D341Med (cell line): ENCODE measurements around the gene TMEM132E.

Experiments
- DNase-seq: peaks from one replicate; pipeline ENCODE4 v3.0.0; 2012; ENCODE audit warnings: low spot score

TMEM132E gene

DNA sequence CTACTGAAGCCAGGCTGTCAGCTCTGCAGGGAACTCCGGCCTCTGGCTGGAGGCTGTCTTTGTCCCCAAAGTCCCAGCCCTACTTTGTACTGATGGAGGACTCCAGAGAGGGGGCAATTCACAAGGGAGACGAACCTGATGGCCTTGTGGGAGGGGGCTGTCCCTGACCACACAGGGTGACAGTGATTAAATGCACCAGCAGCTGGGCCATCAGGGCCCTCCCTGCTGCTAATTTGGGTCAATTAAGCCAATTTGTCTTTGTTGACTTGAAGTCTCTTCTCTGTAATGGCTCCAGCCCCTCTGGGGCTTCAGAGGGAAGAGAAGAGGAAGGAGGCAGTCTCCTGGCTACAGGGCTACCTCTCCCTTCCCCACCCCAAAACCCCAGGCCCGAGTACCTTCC lies 22.0 kb downstream of the TMEM132E start:
- no peak for DNase-seq

DNA sequence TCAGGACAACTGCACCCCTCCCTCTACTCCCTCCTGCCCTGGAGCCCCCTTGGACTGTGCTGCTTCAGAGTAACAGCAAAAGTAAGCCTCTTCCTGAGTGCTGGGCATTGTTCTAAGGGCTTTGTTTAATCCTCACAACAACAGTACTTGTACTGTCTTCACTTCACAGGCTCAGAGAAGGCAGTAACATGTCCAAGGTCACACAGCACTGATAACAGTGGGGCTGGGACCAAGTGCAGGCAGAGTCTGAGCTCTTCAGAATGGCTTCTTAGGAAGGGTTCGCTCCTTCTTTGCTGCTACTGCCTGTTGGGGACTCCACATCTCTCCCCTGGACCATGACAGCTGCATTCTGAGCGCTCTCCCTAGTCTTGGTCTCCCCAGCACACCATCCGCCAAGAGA lies 24.6 kb downstream of the TMEM132E start:
- no peak for DNase-seq

DNA sequence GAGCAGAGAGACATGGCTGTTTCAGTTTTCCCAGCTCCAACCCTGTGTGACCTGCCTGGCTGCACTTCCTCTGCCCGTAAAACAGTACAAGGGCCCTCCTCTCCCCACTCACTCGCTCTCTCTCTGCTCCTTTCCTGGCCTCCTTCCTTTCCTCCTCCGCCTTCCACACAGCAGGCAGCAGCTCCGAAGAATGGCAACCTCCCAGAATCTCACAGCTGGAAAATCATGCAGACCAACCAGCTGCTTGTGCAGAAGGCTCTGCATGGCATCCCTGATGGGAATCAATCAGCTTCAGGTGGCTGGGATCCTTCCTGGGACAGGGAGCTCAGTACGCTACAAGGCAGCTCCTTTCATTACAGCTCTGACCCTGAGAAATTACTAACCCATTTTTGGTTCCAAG lies 27.4 kb downstream of the TMEM132E start:
- no peak for DNase-seq

DNA sequence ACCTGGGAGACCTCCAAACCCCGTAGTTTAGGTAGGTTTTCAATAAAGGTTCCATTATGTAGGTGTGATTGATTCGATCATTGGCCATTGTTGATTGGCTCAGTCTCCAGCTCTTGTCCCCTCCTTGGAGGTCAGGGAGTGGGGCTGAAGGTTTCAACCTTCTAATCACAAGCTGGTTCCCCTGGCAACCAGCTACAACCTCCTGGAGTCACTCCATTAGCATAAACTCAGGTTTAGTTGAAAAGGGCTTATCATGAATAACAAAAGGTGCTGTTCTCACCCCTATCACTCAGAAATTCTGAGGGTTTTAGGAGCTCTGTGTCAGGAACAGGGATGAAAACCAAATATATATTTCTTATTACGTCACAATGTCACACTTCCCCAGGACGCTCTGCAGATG lies 28.5 kb downstream of the TMEM132E start:
- no peak for DNase-seq

DNA sequence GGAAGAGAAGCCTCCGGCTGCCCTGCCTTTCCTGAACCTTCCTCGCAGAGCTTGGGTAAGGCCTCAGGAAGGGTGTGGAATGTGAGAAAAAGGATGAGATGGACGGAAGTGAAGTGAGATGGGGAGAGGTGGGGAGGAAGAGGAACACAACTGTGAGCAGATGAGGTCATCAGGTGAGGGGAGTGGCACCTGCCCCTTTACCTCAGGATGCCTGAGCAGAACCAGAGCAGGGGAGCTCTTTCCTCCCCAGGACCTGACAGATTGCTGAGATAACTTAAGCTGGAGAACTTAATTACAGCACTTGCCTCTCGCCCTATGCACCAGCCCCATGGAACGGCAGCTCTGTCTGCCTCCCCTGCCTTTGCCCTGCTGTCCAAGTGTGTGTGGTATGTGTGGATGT lies 29.8 kb downstream of the TMEM132E start:
- DNase-seq = no peak

DNA sequence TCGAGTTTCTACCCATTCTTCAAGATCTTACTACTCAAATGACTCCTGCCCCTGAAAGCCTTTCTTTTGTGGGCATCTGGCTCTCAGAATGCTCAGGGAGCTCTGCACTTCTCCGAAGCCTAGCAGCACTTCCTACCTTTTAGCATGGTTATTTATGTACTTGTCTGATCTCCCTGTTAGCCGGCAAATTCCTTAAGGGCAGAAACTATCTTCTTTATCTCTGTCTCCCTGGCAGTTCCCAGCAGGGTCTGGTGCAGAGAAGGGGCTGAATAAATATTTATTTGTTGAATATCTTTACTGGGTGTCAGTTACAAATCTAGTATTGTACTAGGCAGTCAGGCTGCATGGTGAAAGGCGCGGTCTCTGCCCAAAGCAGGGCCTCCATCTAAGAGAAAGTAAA lies 30.7 kb downstream of the TMEM132E start:
- no peak for DNase-seq

DNA sequence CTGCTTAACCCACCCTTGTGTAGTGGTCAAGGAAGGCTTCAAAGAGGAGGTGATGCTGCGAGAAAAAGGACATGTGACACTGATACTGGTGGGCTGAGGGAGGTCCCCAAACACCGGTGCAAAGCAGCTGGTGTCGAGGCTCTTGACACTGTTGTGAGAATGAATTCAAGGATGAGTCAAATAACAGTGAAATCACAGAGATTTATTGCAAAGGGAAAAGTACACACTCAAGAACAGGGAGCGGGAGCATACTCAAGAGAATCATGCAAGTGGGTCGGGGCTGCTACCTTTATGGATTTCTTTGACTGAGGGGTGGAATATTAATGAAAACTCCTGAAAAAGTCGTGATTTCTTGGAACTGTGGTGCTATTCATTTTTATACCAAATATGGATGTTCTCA lies 31.1 kb downstream of the TMEM132E start:
- no peak for DNase-seq

DNA sequence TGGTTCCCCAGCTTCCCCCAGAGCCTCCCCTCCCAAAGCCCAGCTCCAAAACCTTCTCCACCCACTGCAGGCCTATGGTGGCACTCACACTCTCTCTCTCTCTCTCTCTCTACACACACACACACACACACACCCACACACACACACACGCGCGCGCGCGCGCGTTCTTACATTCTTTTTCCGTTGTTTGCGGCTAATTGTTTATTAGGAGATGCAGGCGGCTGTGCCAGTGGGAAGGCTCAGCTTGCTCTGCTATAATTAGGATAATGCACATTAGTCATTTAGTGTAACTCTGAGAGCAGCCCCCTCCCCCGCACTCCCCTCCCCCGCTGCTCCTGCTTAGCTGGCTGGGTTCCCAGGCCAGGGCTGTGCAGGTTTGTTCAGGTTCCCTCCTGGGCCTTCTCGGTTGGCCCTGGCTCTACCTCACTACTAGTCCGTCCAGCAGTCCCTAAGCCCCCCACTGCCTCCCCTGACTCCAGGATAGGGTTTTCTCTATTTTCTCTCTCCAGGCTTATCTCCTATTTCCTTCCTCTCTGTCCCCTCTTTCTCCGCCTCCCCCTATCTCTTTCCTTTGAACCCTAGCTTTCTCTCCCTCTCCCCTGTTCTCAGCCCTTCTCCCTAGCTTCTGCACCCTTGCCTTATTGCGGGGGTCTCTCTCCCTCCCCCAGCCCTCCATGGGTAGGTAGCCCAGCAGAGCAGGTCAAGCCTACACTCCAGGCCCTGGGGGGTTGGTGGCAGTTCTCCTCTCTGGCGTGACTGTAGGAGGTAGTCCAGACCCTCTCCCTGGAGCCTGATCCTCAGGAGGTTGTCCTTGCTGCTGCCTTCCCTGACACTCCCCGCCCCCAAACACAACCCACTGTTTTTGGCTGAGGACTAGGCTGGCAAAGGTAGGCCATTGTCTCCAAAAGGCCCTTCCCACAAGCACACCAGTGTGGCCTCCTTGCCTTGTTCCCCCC lies 34.0 kb downstream of the TMEM132E start:
- DNase-seq = peak; percentile 87

DNA sequence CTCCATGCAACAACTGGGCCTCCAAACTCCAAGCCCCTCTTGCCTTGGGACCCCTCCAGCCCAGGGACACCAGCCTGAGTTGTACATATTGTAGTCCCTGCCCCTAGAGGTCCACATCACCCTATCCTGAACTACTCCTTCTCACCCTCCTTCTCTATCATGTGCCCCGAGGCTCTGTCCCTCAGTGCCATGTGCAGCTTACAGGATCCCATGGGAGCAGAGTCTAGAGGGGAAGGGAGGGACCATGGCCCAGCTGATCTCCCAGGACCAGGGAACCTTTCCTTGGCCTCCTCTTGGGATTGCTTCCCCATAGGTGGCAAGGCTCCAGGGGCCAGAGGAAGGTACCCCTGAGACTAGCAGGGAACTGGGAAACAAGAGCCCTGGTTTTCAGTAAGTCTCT lies 35.3 kb downstream of the TMEM132E start:
- peak; percentile 70 for DNase-seq

DNA sequence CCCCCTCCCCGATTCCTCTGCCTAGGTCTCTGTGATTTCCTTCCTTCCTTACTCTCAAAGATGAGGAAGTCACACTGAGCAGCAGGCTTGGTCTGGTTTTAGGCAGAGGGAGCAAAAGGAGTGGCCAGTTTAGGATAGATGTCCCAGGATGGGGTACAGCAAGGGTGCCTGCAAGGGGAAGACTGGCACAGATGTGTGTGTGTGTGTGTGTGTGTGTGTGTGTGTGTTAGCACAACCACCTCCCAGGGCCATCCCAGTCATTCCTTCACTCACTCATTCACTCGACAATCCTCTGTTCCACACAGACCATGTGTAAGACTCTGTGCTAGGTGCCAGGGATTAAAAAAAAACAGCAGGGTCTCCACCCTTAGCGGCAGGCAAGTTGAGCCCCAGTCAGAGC lies 35.9 kb downstream of the TMEM132E start:
- DNase-seq = no peak

DNA sequence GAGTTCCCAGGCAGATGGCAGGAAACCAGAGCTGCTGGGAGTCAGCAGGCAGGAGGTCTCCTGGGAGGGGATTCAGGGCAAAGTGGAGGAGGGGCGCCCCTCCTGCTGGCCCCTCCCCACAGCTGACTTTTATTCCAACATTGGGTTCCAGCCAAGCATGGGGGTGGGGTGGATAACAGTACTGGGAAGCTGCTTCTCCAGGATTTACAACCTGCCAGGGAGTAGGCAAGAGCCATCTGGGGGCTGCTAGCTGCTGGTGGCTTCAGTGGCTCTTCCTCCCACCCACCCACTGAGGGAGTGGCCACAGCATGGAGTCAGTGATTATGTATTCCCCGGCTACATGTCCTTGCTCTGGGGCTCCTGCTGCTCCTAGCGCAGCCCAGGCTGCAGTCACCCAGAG lies 36.8 kb downstream of the TMEM132E start:
- DNase-seq = peak; percentile 90

DNA sequence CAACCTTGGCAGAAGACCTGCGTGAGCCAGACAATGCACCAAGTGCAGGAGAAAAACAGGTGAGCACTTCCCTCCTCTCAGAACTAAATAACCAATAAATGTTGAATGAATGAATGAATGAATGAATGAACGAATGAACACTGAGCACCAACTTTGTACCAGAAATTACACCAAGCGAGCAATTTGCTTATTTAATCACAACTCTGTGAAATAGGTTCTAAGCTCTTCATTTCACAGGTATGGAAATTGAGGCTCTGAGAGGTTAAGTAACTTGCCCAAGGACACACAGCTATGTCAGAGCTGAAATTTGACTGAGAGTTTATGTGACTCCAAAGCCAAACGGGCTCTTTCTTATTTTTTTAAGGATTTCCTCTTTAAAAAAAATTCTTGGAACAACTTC lies 38.0 kb downstream of the TMEM132E start:
- DNase-seq = no peak

DNA sequence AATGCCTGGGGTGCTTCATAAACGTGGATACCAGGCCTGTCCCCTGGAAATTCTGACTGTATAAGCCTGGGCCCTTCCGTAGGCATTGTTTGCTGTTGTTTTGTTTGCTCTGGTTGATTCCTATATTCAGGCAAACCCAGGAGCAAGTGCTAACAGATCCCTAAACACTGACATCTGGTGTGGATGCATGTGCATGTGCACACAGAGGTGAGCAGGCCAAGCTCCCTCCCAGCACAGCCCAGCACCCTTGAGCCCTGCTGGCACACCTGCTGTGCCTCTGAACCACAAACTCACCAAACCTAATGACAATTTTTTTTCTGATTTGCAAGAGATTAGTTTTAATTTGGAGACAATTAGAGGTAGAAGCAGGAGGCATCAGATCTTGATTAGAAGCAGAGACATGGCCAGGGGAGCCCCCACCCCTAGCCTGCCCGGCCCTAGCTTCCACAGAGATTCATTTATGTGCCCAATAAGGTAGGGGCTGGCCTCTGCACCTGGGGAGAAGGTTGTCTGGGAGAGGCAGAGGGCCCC lies 40.4 kb downstream of the TMEM132E start:
- peak; percentile 63 for DNase-seq

DNA sequence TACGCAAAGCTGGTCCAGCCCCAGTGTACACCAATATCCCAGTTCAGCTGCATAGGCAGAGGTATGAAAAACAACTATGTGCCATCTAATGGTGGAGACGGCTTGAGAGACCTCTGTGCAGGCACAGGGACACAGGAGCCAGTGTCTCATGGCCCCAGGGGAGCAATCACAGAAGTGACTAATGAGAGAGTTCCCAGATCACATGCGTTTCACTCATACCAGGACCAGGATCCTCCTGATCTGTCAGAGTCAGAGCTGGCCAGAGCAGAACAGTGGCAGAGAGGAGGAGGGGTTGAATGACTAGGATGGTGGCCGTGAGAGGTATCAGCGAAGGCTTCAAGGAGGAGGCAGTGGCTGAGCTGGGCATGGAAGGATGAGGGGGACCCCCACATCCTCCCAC lies 41.1 kb downstream of the TMEM132E start:
- DNase-seq = no peak

DNA sequence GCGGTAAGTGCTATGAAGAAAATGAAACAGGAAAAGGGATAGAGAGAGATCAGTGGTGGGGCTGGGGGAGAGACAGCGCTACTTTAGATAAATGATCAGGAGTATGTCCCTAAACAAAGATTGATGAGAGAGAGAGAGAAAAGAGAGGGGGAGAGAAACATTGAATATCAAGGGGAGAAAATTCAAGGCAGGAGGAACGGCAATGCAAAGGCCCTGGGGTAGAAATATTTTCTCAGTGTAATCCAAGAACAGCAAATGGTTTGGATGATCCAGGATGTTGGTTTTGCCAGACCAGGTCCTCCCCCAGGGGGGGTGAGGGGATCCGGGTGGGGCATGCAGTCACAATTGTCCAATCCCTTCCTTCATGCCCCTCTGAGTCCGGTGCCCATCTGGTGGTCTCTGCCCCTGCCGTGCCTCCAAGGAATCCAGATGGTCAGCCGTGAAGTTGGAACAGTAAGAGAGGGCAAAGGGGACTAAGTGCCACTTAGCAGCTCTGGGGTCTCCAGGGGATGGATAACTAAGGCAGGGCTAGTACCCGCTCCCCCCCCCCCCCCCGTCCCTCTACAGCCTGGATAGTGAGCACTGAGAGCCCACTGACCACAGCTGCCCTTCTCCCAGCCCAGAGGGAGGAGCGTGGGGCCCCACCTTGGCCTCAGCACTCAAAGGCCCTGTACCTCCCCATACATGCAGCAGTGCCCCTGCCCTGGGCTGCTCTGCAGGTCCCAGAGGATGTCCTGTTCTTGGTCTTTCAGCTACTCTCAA lies 43.7 kb downstream of the TMEM132E start:
- no peak for DNase-seq

DNA sequence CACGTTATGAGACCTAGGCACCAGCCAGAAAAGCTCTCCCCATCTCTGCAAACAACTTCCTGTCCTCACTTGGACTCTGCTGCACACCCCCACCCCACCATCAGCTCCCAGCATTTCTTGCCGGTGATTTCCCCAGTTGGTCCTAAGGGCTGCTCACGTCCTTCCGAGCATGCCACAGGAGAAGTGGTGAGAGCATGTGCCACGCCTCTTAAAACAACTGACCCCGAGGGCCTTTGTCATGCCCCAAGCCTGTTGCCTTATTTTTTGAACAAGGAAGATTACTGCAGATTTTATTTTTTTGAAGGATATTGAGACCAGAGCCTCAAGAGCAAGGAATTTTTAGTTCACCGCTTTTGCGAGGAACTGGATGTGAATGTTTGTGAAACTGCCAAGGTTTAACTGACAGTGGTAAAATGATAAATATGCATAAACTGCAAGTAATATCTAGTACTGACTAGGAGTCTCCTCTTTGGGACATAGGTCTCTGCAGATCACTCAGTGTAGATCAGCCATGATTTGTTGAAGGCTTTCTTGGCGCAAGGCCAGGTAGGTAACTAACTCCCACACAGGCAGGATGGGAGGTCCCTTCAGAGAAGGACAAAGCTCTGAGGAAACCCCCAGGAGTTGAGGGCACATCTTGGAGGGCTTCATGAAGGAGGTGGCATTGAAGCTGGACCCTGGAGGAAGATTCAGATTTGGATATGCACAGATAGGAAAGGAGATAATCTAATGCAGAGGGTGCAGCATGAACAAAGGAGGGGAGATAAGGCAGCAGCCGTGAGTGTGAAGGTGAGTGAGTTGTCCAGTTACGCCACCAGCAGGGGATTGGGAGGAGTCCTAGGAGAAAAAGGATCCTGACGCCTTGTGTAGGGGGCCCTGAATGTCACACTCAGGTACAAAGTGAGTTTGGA lies 44.7 kb downstream of the TMEM132E start:
- DNase-seq = no peak

DNA sequence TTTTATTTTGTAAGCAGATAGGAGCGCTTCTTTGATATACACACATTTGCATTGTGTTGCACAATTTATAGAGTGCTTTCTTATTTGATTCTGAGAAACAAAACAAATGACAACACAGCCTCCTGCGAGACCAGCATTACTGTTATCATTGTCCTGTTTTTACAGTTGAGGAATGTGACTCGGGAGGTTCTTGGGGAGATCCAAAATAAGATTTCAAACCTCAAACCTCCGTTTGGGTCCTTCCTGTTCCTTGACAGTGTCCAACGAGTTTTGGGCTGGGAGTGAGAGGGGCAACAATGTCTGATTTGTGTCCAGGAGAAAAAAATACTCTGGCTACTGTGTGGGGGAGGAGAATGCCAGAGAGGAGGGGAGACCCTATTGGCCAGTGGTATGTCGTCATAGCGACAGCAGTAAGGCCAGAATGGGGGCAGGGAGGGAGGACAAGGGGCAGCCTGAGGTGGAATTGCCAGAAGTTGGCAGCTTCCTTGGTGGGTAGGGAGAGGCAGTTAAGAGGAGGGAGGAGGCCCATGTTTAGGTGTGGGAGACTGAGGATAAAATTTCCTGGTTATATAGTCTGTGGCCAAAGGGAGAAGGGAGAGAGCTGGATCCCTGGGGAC lies 45.5 kb downstream of the TMEM132E start:
- DNase-seq = no peak

DNA sequence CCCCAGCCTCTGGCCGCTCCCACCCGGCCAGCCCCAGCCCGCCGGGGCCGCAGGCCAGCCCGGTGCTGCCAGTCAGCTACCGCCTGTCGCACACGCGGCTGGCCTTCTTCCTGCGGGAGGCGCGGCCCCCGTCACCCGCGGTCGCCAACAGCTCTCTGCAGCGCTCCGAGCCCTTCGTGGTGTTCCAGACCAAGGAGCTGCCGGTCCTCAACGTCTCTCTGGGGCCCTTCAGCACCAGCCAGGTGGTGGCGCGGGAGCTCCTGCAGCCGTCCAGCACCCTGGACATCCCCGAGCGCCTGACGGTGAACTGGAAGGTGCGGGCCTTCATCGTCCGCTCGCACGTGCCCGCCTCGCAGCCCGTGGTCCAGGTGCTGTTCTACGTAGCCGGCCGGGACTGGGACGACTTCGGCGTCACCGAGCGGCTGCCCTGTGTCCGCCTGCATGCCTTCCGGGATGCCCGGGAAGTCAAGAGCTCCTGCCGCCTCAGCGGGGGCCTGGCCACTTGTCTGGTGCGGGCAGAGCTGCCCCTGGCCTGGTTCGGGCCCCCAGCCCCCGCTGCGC lies 46.8 kb downstream of the TMEM132E start:
- DNase-seq = no peak

DNA sequence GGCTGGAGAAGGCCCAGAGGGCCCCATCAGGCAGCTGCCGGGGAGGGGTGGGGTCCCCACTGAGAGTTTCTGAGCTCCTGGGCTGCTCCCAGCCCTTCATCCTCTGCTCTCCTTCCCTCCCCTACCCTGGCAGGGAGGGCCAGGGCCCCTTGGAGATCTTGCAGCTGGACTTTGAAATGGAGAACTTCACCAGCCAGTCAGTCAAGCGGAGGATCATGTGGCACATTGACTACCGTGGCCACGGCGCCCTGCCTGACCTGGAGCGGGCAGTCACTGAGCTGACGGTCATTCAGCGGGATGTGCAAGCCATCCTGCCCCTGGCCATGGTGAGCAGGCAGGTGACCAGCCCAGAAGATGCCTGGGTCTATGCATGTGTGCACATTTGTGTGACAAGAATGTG lies 49.5 kb downstream of the TMEM132E start:
- DNase-seq = no peak

DNA sequence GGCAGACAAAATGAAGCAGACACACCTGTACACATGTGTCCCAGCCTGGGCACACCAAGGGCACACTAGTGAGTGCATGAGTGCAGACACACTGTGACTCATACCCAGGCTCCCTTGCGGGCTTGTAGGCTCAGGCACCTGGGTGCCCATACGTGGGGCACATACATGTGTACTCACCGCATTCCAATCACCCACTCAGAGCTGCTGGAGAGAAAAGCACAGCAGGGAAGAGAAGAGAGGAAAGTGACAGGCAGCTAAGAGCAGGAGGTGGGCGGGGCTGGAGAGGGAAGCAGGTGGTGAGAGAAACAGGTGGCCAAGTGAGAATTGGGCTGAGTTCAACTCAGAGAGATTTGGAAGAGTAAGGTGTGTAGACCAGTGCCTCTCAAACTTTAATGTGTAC lies 54.0 kb downstream of the TMEM132E start:
- DNase-seq = no peak

DNA sequence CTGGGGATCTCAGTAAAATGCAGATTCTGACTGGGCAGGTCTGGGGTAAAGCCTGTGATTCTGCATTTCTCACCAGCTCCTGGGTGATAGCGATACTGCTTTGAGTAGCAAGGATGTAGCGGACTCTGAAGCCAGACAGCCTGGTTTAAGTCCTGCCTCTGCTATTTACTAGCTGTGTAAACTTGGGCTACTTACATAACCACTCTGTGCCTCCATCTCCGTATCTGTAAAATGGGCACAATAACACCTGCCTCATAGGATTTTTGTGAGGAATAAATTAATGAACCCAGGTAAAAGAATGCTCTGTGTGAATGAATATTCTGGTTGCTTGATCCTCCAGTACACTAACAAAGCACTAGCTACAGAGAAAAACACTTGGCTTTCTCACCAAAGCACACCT lies 54.4 kb downstream of the TMEM132E start:
- no peak for DNase-seq
